DND-41 (cell line): ENCODE measurements around the gene FXYD7.

Experiments used
- EZH2 ChIP-seq: IDR thresholded peaks from 3 replicates; pipeline ENCODE4 v1.6.1; 2012; ENCODE audit warnings: borderline replicate concordance, low read depth, mild to moderate bottlenecking, moderate library complexity, low read length, inconsistent platforms; ENCODE audit not compliant: severe bottlenecking
- TF ChIP-seq, protein P1 (sequence below): IDR thresholded peaks from 2 replicates; pipeline ENCODE4 v1.5.1; 2012; ENCODE audit warnings: borderline replicate concordance, low read length, moderate library complexity, mild to moderate bottlenecking; ENCODE audit not compliant: poor library complexity, severe bottlenecking; ENCODE audit errors: extremely low read depth

DNA sequence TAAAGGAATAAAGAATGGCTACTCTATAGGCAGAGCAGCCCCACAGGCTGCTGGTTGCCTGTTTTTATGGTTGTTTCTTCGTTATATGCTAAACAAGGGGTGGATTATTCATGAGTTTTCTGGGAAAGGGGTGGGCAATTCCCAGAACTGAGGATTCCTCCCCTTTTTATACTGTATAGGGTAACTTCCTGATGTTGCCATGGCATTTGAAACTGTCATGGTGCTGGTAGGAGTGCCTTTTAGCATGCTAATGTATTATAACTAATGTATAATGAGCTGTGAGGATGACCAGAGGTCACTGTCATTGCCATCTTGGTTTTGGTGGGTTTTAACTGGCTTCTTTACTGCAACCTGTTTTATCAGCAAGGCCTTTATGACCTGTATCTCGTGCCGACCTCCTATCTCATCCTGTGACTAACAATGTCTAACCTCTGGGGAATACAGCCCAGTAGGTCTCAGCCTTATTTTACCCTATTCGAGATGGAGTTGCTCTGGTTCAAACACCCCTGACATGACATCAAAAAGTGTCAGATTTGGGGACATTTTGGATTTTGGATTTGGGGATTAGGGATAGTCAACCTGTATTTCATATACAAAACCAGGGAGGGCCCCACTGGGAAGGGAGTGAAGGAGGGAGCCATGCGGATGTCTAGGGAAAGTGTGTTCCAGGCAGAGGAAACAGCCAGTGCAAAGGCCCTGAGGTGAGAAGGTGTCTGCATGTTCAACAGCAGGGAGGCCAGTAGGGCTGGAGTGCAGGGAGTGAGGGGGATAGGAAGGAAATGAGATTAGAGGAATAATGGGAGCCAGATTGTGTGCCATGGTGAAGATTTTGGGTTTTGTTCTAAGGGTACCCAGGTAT, 22.4 kb downstream of the FXYD7 start:
- TF ChIP-seq, protein P1, sequence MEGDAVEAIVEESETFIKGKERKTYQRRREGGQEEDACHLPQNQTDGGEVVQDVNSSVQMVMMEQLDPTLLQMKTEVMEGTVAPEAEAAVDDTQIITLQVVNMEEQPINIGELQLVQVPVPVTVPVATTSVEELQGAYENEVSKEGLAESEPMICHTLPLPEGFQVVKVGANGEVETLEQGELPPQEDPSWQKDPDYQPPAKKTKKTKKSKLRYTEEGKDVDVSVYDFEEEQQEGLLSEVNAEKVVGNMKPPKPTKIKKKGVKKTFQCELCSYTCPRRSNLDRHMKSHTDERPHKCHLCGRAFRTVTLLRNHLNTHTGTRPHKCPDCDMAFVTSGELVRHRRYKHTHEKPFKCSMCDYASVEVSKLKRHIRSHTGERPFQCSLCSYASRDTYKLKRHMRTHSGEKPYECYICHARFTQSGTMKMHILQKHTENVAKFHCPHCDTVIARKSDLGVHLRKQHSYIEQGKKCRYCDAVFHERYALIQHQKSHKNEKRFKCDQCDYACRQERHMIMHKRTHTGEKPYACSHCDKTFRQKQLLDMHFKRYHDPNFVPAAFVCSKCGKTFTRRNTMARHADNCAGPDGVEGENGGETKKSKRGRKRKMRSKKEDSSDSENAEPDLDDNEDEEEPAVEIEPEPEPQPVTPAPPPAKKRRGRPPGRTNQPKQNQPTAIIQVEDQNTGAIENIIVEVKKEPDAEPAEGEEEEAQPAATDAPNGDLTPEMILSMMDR = no peak
- TF ChIP-seq EZH2 = no peak
